T-helper 2 cell treated with Interferon-gamma antibody and Interleukin-4, amounts not matched to agents 5 μg/mL and 100 μg/mL, for 36 hours (primary cell): Measurements from ENCODE around the gene NLRP12.
A peak's percentile ranks its signal among the peaks of the same experiment; 100 is the strongest.
"Not testable (repeated sequence)": the region's sequence is repeated elsewhere in the genome, so short reads cannot be mapped to it uniquely, and the experiment has no call there.

Experiments
- DNase-seq: peaks from one replicate; pipeline ENCODE4 v3.0.0; 2021; ENCODE audit warnings: low spot score
- H3K27ac Mint-ChIP-seq: one replicate; pipeline ENCODE4 v1.8.0; 2021; ENCODE audit warnings: mild to moderate bottlenecking, mixed read lengths
- H3K27me3 Mint-ChIP-seq: one replicate; pipeline ENCODE4 v1.8.0; 2021; ENCODE audit warnings: low read depth, mixed read lengths
- H3K36me3 Mint-ChIP-seq: one replicate; pipeline ENCODE4 v1.8.0; 2021; ENCODE audit warnings: low read depth, mixed read lengths
- H3K4me1 Mint-ChIP-seq: one replicate; pipeline ENCODE4 v1.8.0; 2021; ENCODE audit warnings: low read depth, mixed read lengths
- H3K4me3 Mint-ChIP-seq: one replicate; pipeline ENCODE4 v1.8.0; 2022; ENCODE audit warnings: mild to moderate bottlenecking, moderate library complexity, mixed read lengths
- H3K9me3 Mint-ChIP-seq: one replicate; pipeline ENCODE4 v1.8.0; 2021; ENCODE audit warnings: mixed read lengths

The NLRP12 gene

GRCh38 chr19:53781332-53781731, 42.8 kb downstream of the NLRP12 start:
- H3K27me3 Mint-ChIP-seq, DNase-seq, H3K9me3 Mint-ChIP-seq, H3K4me1 Mint-ChIP-seq, H3K27ac Mint-ChIP-seq, H3K36me3 Mint-ChIP-seq, H3K4me3 Mint-ChIP-seq: not testable (repeated sequence)

- no peaks in the 10 kb centered on the region for H3K36me3 Mint-ChIP-seq
- H3K27ac Mint-ChIP-seq: no peak overlapping the region
- H3K4me3 Mint-ChIP-seq: no peak overlapping the region
- H3K9me3 Mint-ChIP-seq: no peaks in the 10 kb centered on the region
- DNase-seq: no peak
- H3K4me1 Mint-ChIP-seq: no peaks in the 10 kb centered on the region
- no peaks in the 10 kb centered on the region for H3K27me3 Mint-ChIP-seq
These were observed 43.6 kb downstream of the NLRP12 start for GRCh38 chr19:53780506-53780905.

DNA sequence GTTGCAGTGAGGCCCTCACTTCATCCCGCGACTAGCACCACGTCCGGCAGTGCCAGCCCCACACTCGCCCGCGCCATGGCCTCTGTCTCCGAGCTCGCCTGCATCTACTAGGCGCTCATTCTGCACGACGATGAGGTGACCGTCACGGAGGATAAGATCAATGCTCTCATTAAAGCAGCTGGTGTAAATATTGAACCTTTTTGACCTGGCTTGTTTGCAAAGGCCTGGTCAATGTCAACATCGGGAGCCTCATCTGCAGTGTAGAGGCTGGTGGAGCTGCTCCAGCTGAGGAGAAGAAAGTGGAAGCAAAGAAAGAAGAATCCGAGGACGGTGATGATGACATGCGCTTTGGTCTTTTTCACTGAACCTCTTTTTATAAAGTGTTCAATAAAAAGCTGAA, 48.6 kb downstream of the NLRP12 start:
- no peak for DNase-seq
- Mint-ChIP-seq H3K36me3 (no peaks in the 10 kb centered on the region), H3K27me3 (no peaks in the 10 kb centered on the region), H3K4me1 (no peaks in the 10 kb centered on the region), H3K4me3 (no peak overlapping the region), H3K9me3 (no peaks in the 10 kb centered on the region), H3K27ac (no peak overlapping the region)

DNA sequence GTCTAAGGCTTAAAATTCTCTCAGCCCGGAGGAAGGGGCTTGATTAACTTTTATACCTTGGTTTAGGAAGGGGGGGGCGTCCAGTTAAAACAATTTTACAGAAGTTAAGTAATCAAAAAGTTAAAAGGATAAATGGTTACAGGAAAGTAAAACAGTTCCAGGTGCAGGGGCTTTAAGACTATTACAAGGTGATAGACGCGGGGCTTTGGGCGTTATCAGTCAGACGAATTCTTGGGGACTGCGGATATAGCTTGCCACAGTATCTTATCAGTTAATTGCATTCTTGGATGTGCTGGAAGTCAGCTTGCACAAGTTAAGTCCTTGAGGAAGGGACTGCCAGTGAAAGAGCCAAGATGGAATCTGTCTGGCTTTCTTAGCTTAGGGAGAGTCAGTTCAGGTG, 49.6 kb downstream of the NLRP12 start:
- not testable (repeated sequence) for DNase-seq, H3K36me3 Mint-ChIP-seq, H3K4me3 Mint-ChIP-seq, H3K27me3 Mint-ChIP-seq, H3K4me1 Mint-ChIP-seq, H3K9me3 Mint-ChIP-seq, H3K27ac Mint-ChIP-seq

- H3K36me3 Mint-ChIP-seq: no peaks in the 10 kb centered on the region
- no peak overlapping the region for H3K27ac Mint-ChIP-seq
- H3K4me1 Mint-ChIP-seq: no peaks in the 10 kb centered on the region
- no peak overlapping the region for H3K4me3 Mint-ChIP-seq
- no peak for DNase-seq
- H3K9me3 Mint-ChIP-seq: no peaks in the 10 kb centered on the region
- no peaks in the 10 kb centered on the region for H3K27me3 Mint-ChIP-seq
These were observed 50.1 kb downstream of the NLRP12 start for GRCh38 chr19:53773999-53774398.

DNA sequence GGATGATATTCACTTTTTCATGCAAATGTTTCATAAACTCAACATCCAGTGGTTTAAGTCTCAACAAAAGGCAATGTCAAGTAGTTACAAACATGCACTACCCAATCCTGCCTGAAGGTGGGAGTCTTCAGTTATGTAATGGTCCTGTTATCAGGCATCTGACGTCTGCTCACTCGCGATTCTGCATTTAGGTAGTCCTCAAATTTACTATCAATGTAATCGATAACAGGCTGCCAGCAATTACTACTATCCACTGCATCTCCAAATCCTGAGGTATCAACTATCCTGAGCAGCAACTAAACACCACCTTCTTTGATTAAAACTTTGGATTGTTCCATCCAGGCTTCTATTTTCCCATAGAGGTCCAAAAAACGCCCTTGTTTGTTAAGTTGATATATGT, 51.2 kb downstream of the NLRP12 start:
- H3K4me3 Mint-ChIP-seq: no peak overlapping the region
- no peaks in the 10 kb centered on the region for H3K9me3 Mint-ChIP-seq
- H3K4me1 Mint-ChIP-seq: no peaks in the 10 kb centered on the region
- DNase-seq: peak; percentile 4
- no peaks in the 10 kb centered on the region for H3K36me3 Mint-ChIP-seq
- no peaks in the 10 kb centered on the region for H3K27me3 Mint-ChIP-seq
- H3K27ac Mint-ChIP-seq: no peak overlapping the region

GRCh38 chr19:53771144-53771543, 53.0 kb downstream of the NLRP12 start:
- Mint-ChIP-seq H3K4me3 (no peak overlapping the region), H3K4me1 (no peaks in the 10 kb centered on the region), H3K27ac (no peak overlapping the region), H3K36me3 (no peaks in the 10 kb centered on the region), H3K9me3 (peaks cover 8% of the 10 kb centered on the region), H3K27me3 (no peaks in the 10 kb centered on the region)
- no peak for DNase-seq

GRCh38 chr19:53769696-53770309, 54.3 kb downstream of the NLRP12 start:
- H3K27me3 Mint-ChIP-seq, DNase-seq, H3K4me1 Mint-ChIP-seq, H3K27ac Mint-ChIP-seq, H3K36me3 Mint-ChIP-seq, H3K4me3 Mint-ChIP-seq: not testable (repeated sequence)
- peaks cover 16% of the 10 kb centered on the region for H3K9me3 Mint-ChIP-seq

DNA sequence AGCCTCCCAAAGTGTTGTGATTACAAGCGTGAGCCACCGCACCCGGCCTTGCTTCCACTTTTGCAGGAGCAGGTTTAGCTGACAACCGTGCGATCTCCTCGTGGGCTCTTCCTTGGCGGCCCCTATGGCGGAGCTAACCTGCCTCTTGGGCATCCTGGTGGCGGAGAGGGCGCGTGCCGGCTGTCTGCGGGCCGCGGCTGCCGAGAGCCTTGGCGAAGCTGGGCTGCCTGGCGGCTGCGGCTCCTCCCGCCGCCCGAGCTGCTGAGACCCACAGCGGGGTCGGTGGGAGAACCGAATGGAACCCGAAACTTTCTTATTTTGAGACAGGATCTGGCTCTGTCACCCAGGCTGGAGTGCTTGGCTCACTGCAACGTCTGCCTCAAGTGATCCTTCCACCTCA, 55.7 kb downstream of the NLRP12 start:
- Mint-ChIP-seq H3K27ac (no peak overlapping the region), H3K27me3 (no peaks in the 10 kb centered on the region), H3K36me3 (no peaks in the 10 kb centered on the region), H3K9me3 (peaks cover 20% of the 10 kb centered on the region), H3K4me3 (no peak overlapping the region), H3K4me1 (no peaks in the 10 kb centered on the region)
- DNase-seq: no peak

DNA sequence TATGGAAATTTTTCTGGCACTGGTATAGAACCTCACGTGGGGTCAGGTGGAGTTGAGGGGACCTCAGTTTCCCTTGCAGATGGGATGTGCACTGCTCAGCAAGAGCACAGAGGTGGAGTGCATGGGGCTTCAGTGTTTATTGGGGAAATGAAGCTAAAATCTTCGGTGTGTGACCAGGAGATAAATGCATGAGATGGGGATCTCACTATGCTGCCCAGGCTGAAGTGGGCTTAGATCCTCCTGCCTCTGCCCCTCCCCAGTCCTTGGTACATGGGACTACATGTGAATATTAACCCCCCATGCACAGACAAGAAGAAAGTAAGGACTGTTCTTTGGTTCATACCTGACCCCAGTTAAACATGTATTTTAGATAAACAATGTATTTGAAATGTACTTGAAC, 65.1 kb downstream of the NLRP12 start:
- H3K4me3 Mint-ChIP-seq, H3K36me3 Mint-ChIP-seq, H3K9me3 Mint-ChIP-seq, H3K27ac Mint-ChIP-seq, H3K4me1 Mint-ChIP-seq, DNase-seq, H3K27me3 Mint-ChIP-seq: not testable (repeated sequence)
